HCT116 (cell line): ENCODE results near the gene STK24. TPM values are rescaled to one million over a fixed set of nuclear protein-coding genes. Genes with fewer than 3 reads are reported as not detected.

Experiments
- ATAC-seq: fragments of 200-7000 bp; cut with Tn5 transposase; 2 replicates; pipeline ENCODE4 v1.9.1; 2020; ENCODE audit warnings: mild to moderate bottlenecking, moderate library complexity
- BruUV-seq: library from RNA; stranded (reverse); fragments of 400-500 nt; replicated peaks from 2 replicates; lab custom pipeline; 2021; lab: Mats Ljungman, UMichigan
- CTCF ChIA-PET: fragments of 300-600 bp; sonication (Branson Sonifier 250); formaldehyde crosslinking; loops from one replicate; lab custom pipeline; 2021; ENCODE audit warnings: antibody characterized with exemption; lab: Charles Lee
- POLR2A ChIA-PET: fragments of 300-600, 350-600 bp; sonication (Branson Sonifier 250); formaldehyde crosslinking; loops from one replicate; lab custom pipeline; 2021; ENCODE audit warnings: antibody characterized with exemption; lab: Charles Lee
- RAD21 ChIA-PET, 2 experiments: fragments of 300-600 bp; sonication (Branson Sonifier 250); formaldehyde crosslinking; loops; one replicate each; lab custom pipeline; 2023; ENCODE audit warnings: low total read pairs in 2 of 2; ENCODE audit not compliant: uncharacterized antibody in 2 of 2, unreplicated experiment in 2 of 2, low non-redundant PET in 1 of 2; lab: Charles Lee
- DNase-seq: peaks from one replicate; pipeline ENCODE4 v3.0.0-alpha.2; 2010; ENCODE audit warnings: low read depth, low spot score
- H2AFZ ChIP-seq: fragments of 200-600 bp; shearing (Covaris generic), sonication (generic); 2 replicates; pipeline ENCODE4 v1.6.1; 2017; ENCODE audit warnings: low read depth, mixed run types, mixed read lengths, antibody characterized with exemption, low read length; ENCODE audit not compliant: poor library complexity, severe bottlenecking
- H3K27ac ChIP-seq: 2 replicates; pipeline ENCODE4 v1.5.1; 2012; ENCODE audit warnings: low read depth, low read length
- H3K27me3 ChIP-seq: fragments of 200-600 bp; sonication (generic); 2 replicates; pipeline ENCODE4 v1.6.1; 2016; ENCODE audit warnings: mixed run types, low read length, mixed read lengths; ENCODE audit not compliant: insufficient read depth
- H3K36me3 ChIP-seq, 2 experiments: fragments of 200-500 bp in 1 of 2; fragments of 200-600 bp in 1 of 2; sonication (Bioruptor generic) in 1 of 2; sonication (generic) in 1 of 2; 2 replicates each; pipeline versions ENCODE4 v1.5.1 to v1.6.1; 2014 to 2016; ENCODE audit warnings: low read length in 2 of 2, inconsistent platforms in 1 of 2, mixed read lengths in 1 of 2, mixed run types in 1 of 2; ENCODE audit not compliant: insufficient read depth in 2 of 2, control insufficient read depth in 1 of 2
- H3K4me1 ChIP-seq, 2 experiments: fragments of 200-600 bp in 1 of 2; sonication (generic) in 1 of 2; 2 replicates each; pipeline versions ENCODE4 v1.5.1 to v1.6.1; 2012 to 2017; ENCODE audit warnings: low read length in 2 of 2, inconsistent platforms in 1 of 2, mild to moderate bottlenecking in 1 of 2, mixed read lengths in 1 of 2, mixed run types in 1 of 2, moderate library complexity in 1 of 2; ENCODE audit not compliant: insufficient read depth in 2 of 2, control insufficient read depth in 1 of 2
- H3K4me2 ChIP-seq: fragments of 200-600 bp; sonication (generic); 2 replicates; pipeline ENCODE4 v1.6.1; 2017; ENCODE audit warnings: mixed run types, low read length, mixed read lengths
- H3K4me3 ChIP-seq, 2 experiments: fragments of 200-600 bp in 1 of 2; sonication (generic) in 1 of 2; replicated peaks in 1 of 2; 2 replicates each; pipeline ENCODE4 v1.5.1; 2011 to 2016; ENCODE audit warnings: low read length in 2 of 2, control low read depth in 1 of 2, low read depth in 1 of 2, mild to moderate bottlenecking in 1 of 2, mixed read lengths in 1 of 2, mixed run types in 1 of 2
- H3K79me2 ChIP-seq: fragments of 200-600 bp; sonication (generic); 2 replicates; pipeline ENCODE4 v1.6.1; 2017; ENCODE audit warnings: mild to moderate bottlenecking, mixed run types, low read length, moderate library complexity, mixed read lengths; ENCODE audit not compliant: insufficient read depth
- H3K9ac ChIP-seq: fragments of 200-600 bp; sonication (generic); 2 replicates; pipeline ENCODE4 v1.6.1; 2016; ENCODE audit warnings: low read length, mixed read lengths
- H3K9me2 ChIP-seq: fragments of 200-600 bp; sonication (generic), shearing (Covaris generic); 2 replicates; pipeline ENCODE4 v1.6.1; 2017; ENCODE audit warnings: mixed run types, mild to moderate bottlenecking, moderate library complexity; ENCODE audit not compliant: insufficient read depth
- H3K9me3 ChIP-seq, 2 experiments: fragments of 200-500 bp in 1 of 2; fragments of 200-600 bp in 1 of 2; sonication (Bioruptor generic) in 1 of 2; sonication (generic) in 1 of 2; 2 replicates each; pipeline ENCODE4 v1.6.1; 2014 to 2017; ENCODE audit warnings: low read length in 2 of 2, mixed read lengths in 2 of 2, inconsistent platforms in 1 of 2, low read depth in 1 of 2, mild to moderate bottlenecking in 1 of 2, mixed run types in 1 of 2, moderate library complexity in 1 of 2; ENCODE audit not compliant: control insufficient read depth in 1 of 2, insufficient read depth in 1 of 2
- H4K20me1 ChIP-seq: fragments of 200-600 bp; sonication (generic), shearing (Covaris generic); 2 replicates; pipeline ENCODE4 v1.6.1; 2017; ENCODE audit warnings: mixed run types, mild to moderate bottlenecking, moderate library complexity; ENCODE audit not compliant: insufficient read depth
- EZH2 ChIP-seq: fragments of 200-600 bp; sonication (generic); IDR thresholded peaks from 2 replicates; pipeline ENCODE4 v1.6.1; 2017; ENCODE audit warnings: antibody characterized with exemption, mixed run types
- JUND ChIP-seq: IDR thresholded peaks from 2 replicates; pipeline ENCODE4 v1.6.1; 2012
- POLR2A ChIP-seq: IDR thresholded peaks from 2 replicates; pipeline ENCODE4 v1.7.0; 2011; ENCODE audit warnings: borderline replicate concordance; ENCODE audit not compliant: insufficient read depth, insufficient read length; ENCODE audit errors: extremely low read depth
- SRF ChIP-seq: IDR thresholded peaks from 2 replicates; pipeline ENCODE4 v1.6.1; 2012; ENCODE audit warnings: low read depth
- YY1 ChIP-seq: IDR thresholded peaks from 2 replicates; pipeline ENCODE4 v1.6.1; 2011; ENCODE audit warnings: low read length, low read depth, moderate library complexity, mild to moderate bottlenecking; ENCODE audit not compliant: insufficient replicate concordance; ENCODE audit errors: extremely low read depth
- ZNF274 ChIP-seq: fragments of 200-500 bp; sonication (Bioruptor generic); IDR thresholded peaks from 2 replicates; pipeline ENCODE4 v1.6.1; 2014; ENCODE audit warnings: mild to moderate bottlenecking, low read depth, low read length, inconsistent platforms
- intact Hi-C: fragments of 100-400 bp; cut with micrococcal nuclease; formaldehyde crosslinking; loops from 2 replicates; pipeline ENCODE4 v1.10.0; 2022
- total RNA-seq: library from RNA; stranded (reverse); gene quantifications from one replicate; pipeline ENCODE4 v1.2.1, GENCODE V29; 2021; ENCODE audit not compliant: unreplicated experiment
- TF ChIP-seq, protein P1 (sequence below), 3 experiments: fragments of 200-600 bp in 1 of 3; sonication (generic) in 1 of 3; IDR thresholded peaks in 2 of 3; conservative IDR thresholded peaks in 1 of 3; 2 replicates each; pipeline ENCODE4 v1.5.1; 2012 to 2017; ENCODE audit warnings: low read depth in 2 of 3, low read length in 2 of 3, antibody characterized with exemption in 1 of 3, borderline replicate concordance in 1 of 3, control low read depth in 1 of 3, mild to moderate bottlenecking in 1 of 3, mixed read lengths in 1 of 3, mixed run types in 1 of 3, moderate library complexity in 1 of 3; ENCODE audit not compliant: insufficient read depth in 1 of 3
- TF ChIP-seq, protein P2 (sequence below): IDR thresholded peaks from 2 replicates; pipeline ENCODE4 v1.6.1; 2012

The STK24 gene
- total RNA-seq, 1 experiment from 2014 or later, result 137 TPM

- H3K4me1 ChIP-seq, result peaks cover 0 to 29% of the 10 kb centered on the region in 2 experiments; a peak in 2 of 4 replicates
- no TSS peak for BruUV-seq
- TF ChIP-seq SRF, result no peak
- no peak overlapping the region for H3K27ac ChIP-seq
- no peaks in the 10 kb centered on the region for H3K27me3 ChIP-seq
- DNase-seq (no peak), ATAC-seq (no peak)
- no peak overlapping the region for H3K4me2 ChIP-seq
- H2AFZ ChIP-seq, result no peak overlapping the region
- intact Hi-C loops, result no loop called here
- H3K9ac ChIP-seq, result no peak overlapping the region
- H3K36me3 ChIP-seq, result no peaks in the 10 kb centered on the region
- H3K79me2 ChIP-seq, result no peaks in the 10 kb centered on the region
- CTCF ChIA-PET, result no interaction called here
- POLR2A ChIA-PET, result no interaction called here
- H4K20me1 ChIP-seq, result no peaks in the 10 kb centered on the region
- H3K9me3 ChIP-seq, result no peaks in the 10 kb centered on the region
- RAD21 ChIA-PET, result no interaction called here
- H3K9me2 ChIP-seq, result no peaks in the 10 kb centered on the region
- no peak overlapping the region for H3K4me3 ChIP-seq
Observed at GRCh38 chr13:98440390-98441055, 136.4 kb downstream of the STK24 start.

GRCh38 chr13:98439896-98440295 is 137.0 kb downstream of the STK24 start:
- ChIA-PET RAD21 (no interaction called here), POLR2A (no interaction called here), CTCF (no interaction called here)
- TF ChIP-seq SRF, result no peak
- TF ChIP-seq, protein P1, sequence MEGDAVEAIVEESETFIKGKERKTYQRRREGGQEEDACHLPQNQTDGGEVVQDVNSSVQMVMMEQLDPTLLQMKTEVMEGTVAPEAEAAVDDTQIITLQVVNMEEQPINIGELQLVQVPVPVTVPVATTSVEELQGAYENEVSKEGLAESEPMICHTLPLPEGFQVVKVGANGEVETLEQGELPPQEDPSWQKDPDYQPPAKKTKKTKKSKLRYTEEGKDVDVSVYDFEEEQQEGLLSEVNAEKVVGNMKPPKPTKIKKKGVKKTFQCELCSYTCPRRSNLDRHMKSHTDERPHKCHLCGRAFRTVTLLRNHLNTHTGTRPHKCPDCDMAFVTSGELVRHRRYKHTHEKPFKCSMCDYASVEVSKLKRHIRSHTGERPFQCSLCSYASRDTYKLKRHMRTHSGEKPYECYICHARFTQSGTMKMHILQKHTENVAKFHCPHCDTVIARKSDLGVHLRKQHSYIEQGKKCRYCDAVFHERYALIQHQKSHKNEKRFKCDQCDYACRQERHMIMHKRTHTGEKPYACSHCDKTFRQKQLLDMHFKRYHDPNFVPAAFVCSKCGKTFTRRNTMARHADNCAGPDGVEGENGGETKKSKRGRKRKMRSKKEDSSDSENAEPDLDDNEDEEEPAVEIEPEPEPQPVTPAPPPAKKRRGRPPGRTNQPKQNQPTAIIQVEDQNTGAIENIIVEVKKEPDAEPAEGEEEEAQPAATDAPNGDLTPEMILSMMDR (IDR thresholded peaks at IDR 0.05 in 2 of 3, conservative IDR thresholded peaks at IDR 0.05 in 1 of 3; ENCODE audit: borderline replicate concordance in 1 of 3, insufficient read depth in 1 of 3, low read depth in 2 of 3, low read length in 2 of 3), result no peak
- TF ChIP-seq, protein P2, sequence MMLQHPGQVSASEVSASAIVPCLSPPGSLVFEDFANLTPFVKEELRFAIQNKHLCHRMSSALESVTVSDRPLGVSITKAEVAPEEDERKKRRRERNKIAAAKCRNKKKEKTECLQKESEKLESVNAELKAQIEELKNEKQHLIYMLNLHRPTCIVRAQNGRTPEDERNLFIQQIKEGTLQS, result no peak
- no peak for TF ChIP-seq EZH2
- no peak for TF ChIP-seq ZNF274
- TF ChIP-seq YY1, result no peak
- no peak for TF ChIP-seq POLR2A
- TF ChIP-seq JUND, result no peak
- H3K9me2 ChIP-seq, result no peaks in the 10 kb centered on the region
- H4K20me1 ChIP-seq, result no peaks in the 10 kb centered on the region
- peaks cover 0 to 23% of the 10 kb centered on the region in 2 experiments; a peak in 2 of 4 replicates for H3K4me1 ChIP-seq
- no peaks in the 10 kb centered on the region for H3K79me2 ChIP-seq
- H3K27me3 ChIP-seq, result no peaks in the 10 kb centered on the region
- ATAC-seq (no peak), DNase-seq (no peak)
- no peaks in the 10 kb centered on the region for H3K36me3 ChIP-seq
- no peak overlapping the region for H3K4me2 ChIP-seq
- no peaks in the 10 kb centered on the region for H3K9me3 ChIP-seq
- H3K9ac ChIP-seq, result no peak overlapping the region
- no TSS peak for BruUV-seq
- no peak overlapping the region for H3K4me3 ChIP-seq
- no peak overlapping the region for H2AFZ ChIP-seq
- H3K27ac ChIP-seq, result no peak overlapping the region
- intact Hi-C loops, result no loop called here
